ENCODE results near the gene IGFBP5. TPM values are rescaled to one million over a fixed set of nuclear protein-coding genes. Genes with fewer than 3 reads are reported as not detected.

IGFBP5 gene
- polyA plus RNA-seq, 3 donors = not detected

DNA sequence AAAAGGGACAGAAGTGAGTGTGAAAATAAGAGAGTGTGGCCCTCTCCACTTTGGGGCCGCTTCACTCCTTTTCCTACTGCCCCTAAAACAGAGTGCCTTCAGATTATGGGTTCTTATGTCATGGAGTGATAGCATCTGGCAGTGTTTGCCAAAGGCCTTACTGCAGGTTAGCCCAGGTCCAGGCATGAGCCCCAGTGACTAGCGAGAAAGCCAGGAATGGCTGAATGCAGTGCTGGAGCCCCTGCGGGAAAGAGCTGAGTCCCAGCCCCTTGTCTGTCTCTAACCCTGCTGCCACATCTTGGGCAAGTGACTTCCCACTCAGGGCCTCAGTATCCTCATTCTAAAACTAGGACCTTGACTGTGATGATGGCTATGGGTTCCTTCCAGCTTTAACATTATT lies 6.0 kb downstream of the IGFBP5 start:
- H3K27me3 Mint-ChIP-seq (ENCODE audit: low read depth in 3 of 3) = peaks cover 45 to 63% (median 46%) of the 10 kb centered on the region in 3 donors
- peaks cover 30% of the 10 kb centered on the region for H3K4me1 Mint-ChIP-seq
- peaks cover 0 to 15% (median 3%) of the 10 kb centered on the region in 7 donors for H3K9me3 Mint-ChIP-seq
- no peak overlapping the region for H3K9ac ChIP-seq (ENCODE audit: insufficient read depth, low read length, poor library complexity, severe bottlenecking)
- no peak overlapping the region for H3K4me3 ChIP-seq (replicated peaks in 1 of 3; ENCODE audit: low read depth in 2 of 3, low read length in 3 of 3)
- peaks cover 46 to 61% of the 10 kb centered on the region in 2 donors for H3K27me3 ChIP-seq (ENCODE audit: control insufficient read depth in 2 of 2, insufficient read depth in 2 of 2, low read length in 2 of 2)
- no peaks in the 10 kb centered on the region for H3K79me2 ChIP-seq (ENCODE audit: insufficient read depth, low read length)
- H2AFZ ChIP-seq (ENCODE audit: insufficient read depth, low read depth, low read length, poor library complexity, severe bottlenecking) = no peak overlapping the region
- H3K27ac Mint-ChIP-seq = no peak overlapping the region
- no peak overlapping the region for H3K27ac ChIP-seq (ENCODE audit: low read depth in 1 of 2, low read length in 2 of 2)
- TF ChIP-seq, protein P1, sequence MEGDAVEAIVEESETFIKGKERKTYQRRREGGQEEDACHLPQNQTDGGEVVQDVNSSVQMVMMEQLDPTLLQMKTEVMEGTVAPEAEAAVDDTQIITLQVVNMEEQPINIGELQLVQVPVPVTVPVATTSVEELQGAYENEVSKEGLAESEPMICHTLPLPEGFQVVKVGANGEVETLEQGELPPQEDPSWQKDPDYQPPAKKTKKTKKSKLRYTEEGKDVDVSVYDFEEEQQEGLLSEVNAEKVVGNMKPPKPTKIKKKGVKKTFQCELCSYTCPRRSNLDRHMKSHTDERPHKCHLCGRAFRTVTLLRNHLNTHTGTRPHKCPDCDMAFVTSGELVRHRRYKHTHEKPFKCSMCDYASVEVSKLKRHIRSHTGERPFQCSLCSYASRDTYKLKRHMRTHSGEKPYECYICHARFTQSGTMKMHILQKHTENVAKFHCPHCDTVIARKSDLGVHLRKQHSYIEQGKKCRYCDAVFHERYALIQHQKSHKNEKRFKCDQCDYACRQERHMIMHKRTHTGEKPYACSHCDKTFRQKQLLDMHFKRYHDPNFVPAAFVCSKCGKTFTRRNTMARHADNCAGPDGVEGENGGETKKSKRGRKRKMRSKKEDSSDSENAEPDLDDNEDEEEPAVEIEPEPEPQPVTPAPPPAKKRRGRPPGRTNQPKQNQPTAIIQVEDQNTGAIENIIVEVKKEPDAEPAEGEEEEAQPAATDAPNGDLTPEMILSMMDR (IDR thresholded peaks at IDR 0.05) = no peak
- no peak for DNase-seq
- 100% methylated on average over 2 of the region's 3 CpGs for WGBS (ENCODE audit: insufficient coverage)
- intact Hi-C loops (cut with micrococcal nuclease) = loop anchor here in 1 of 2 donors (10.0 kb wide), 1 partner anchor 475 kb away; no protein-coding TSS in a partner anchor
- peaks cover 0 to 8% of the 10 kb centered on the region in 2 donors for H3K9me3 ChIP-seq (replicated peaks in 1 of 2; ENCODE audit: control insufficient read depth in 1 of 2, insufficient read depth in 1 of 2, low read length in 2 of 2)
- no peaks in the 10 kb centered on the region for H3K36me3 ChIP-seq (replicated peaks in 1 of 2; ENCODE audit: control insufficient read depth in 1 of 2, insufficient read depth in 2 of 2, low read length in 2 of 2)
- H3K4me3 Mint-ChIP-seq = peak overlapping the region in 1 of 2 donors; percentile 39
- H4K20me1 ChIP-seq (ENCODE audit: insufficient read depth, low read length) = no peaks in the 10 kb centered on the region
- no peak overlapping the region for H3K4me2 ChIP-seq (replicated peaks; ENCODE audit: extremely low read depth, low read length, poor library complexity, severe bottlenecking)
- H3K36me3 Mint-ChIP-seq = peaks cover 0 to 4% of the 10 kb centered on the region in 2 donors
- peaks cover 15 to 23% of the 10 kb centered on the region in 2 donors for H3K4me1 ChIP-seq (ENCODE audit: control insufficient read depth in 1 of 2, insufficient read depth in 2 of 2, low read length in 2 of 2)

- Mint-ChIP-seq H3K4me3 (peak overlapping the region in 1 of 2 donors; percentile 54), H3K27me3 (ENCODE audit: low read depth in 3 of 3) (peaks cover 46 to 57% (median 47%) of the 10 kb centered on the region in 3 donors), H3K9me3 (peaks cover 0 to 11% (median 3%) of the 10 kb centered on the region in 7 donors), H3K27ac (no peak overlapping the region), H3K4me1 (peaks cover 30% of the 10 kb centered on the region), H3K36me3 (peaks cover 0 to 4% of the 10 kb centered on the region in 2 donors)
- Histone ChIP-seq H3K9ac (ENCODE audit: insufficient read depth, low read length, poor library complexity, severe bottlenecking) (no peak overlapping the region), H3K4me3 (replicated peaks in 1 of 3; ENCODE audit: low read depth in 2 of 3, low read length in 3 of 3) (no peak overlapping the region), H3K4me1 (ENCODE audit: control insufficient read depth in 1 of 2, insufficient read depth in 2 of 2, low read length in 2 of 2) (peaks cover 14 to 23% of the 10 kb centered on the region in 2 donors), H3K79me2 (ENCODE audit: insufficient read depth, low read length) (no peaks in the 10 kb centered on the region), H3K36me3 (replicated peaks in 1 of 2; ENCODE audit: control insufficient read depth in 1 of 2, insufficient read depth in 2 of 2, low read length in 2 of 2) (no peaks in the 10 kb centered on the region), H3K27me3 (ENCODE audit: control insufficient read depth in 2 of 2, insufficient read depth in 2 of 2, low read length in 2 of 2) (peaks cover 41 to 55% of the 10 kb centered on the region in 2 donors), H3K27ac (ENCODE audit: low read depth in 1 of 2, low read length in 2 of 2) (no peak overlapping the region), H4K20me1 (ENCODE audit: insufficient read depth, low read length) (no peaks in the 10 kb centered on the region), H3K4me2 (replicated peaks; ENCODE audit: extremely low read depth, low read length, poor library complexity, severe bottlenecking) (no peak overlapping the region), H3K9me3 (replicated peaks in 1 of 2; ENCODE audit: control insufficient read depth in 1 of 2, insufficient read depth in 1 of 2, low read length in 2 of 2) (peaks cover 0 to 3% of the 10 kb centered on the region in 2 donors), H2AFZ (ENCODE audit: insufficient read depth, low read depth, low read length, poor library complexity, severe bottlenecking) (no peak overlapping the region)
- intact Hi-C loops (cut with micrococcal nuclease) = loop anchor here in 1 of 2 donors (10.0 kb wide), 1 partner anchor 476 kb away; no protein-coding TSS in a partner anchor
- DNase-seq = no peak
- TF ChIP-seq, protein P1 (IDR thresholded peaks at IDR 0.05) = no peak
- WGBS (ENCODE audit: insufficient coverage) = 78% methylated on average over 4 of the region's 9 CpGs
These were observed 6.5 kb downstream of the IGFBP5 start for GRCh38 chr2:216688731-216689340.

All from CD14-positive monocyte (primary cell).